ENCODE measurements around the gene RIC8A. TPM values are rescaled to one million over a fixed set of nuclear protein-coding genes. Genes with fewer than 3 reads are reported as not detected.

Gene RIC8A
- total RNA-seq, 4 donors from 2014 or later, result 60.6 to 104 (median 77.6) TPM

DNA sequence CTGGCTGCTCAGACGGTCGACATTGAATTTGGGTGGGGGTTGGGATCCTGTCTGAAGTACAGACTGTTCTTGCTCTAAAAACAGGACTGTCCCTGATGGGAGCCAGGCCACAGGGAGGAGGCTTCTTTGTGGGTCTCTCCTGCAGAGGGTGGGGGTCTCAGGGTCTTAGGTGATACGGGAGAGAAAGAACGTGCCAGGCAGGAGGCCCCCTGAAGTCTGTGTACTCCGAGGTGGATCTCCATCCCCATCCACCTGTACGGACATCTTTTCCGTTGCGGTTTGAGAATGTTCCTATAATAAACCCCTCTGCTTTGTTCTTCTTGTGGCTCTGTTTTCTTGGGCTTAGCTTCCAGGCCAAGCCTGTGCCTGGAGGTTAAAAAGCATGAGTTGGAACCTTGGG, 45.2 kb downstream of the RIC8A start:
- no peak for ATAC-seq (ENCODE audit: low FRiP score)
- DNase-seq (ENCODE audit: low spot score), result no peak
- TF ChIP-seq, protein P1, sequence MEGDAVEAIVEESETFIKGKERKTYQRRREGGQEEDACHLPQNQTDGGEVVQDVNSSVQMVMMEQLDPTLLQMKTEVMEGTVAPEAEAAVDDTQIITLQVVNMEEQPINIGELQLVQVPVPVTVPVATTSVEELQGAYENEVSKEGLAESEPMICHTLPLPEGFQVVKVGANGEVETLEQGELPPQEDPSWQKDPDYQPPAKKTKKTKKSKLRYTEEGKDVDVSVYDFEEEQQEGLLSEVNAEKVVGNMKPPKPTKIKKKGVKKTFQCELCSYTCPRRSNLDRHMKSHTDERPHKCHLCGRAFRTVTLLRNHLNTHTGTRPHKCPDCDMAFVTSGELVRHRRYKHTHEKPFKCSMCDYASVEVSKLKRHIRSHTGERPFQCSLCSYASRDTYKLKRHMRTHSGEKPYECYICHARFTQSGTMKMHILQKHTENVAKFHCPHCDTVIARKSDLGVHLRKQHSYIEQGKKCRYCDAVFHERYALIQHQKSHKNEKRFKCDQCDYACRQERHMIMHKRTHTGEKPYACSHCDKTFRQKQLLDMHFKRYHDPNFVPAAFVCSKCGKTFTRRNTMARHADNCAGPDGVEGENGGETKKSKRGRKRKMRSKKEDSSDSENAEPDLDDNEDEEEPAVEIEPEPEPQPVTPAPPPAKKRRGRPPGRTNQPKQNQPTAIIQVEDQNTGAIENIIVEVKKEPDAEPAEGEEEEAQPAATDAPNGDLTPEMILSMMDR (IDR thresholded peaks at IDR 0.05), result no peak

DNA sequence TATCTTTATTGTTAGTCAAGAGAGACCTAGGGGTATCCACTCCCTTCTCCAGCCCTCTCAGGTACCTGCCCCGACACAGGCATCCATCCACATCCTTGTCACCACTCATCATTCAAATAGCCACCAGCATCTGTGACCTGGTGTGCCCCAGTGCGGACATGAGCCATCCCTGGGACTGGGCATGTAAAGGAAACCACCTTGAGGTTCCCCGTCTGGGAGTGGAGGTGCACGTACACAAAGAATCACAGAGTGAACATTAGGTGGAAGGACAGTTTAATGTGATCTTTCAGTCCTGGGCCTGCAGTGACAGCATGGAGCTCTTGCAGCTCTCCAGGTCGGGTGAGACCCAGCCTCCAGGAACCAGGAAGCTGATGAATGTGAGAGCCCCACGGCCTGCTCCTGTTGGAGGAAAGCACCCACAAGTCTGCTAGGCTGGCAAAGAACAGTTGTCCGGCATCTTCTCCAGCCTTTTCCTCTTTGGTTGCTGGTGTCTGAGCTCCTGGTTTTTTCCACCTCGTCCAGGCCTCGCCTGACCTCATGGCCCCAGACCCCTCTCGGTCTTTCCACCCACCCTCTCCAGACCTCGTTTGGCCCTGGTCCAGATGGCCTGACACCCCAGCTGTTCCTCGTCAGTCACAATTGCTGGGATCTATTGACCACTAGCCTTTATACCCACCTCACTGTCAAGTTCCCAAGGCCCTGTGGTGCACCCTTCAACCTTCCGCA, 45.8 kb downstream of the RIC8A start:
- ATAC-seq (ENCODE audit: low FRiP score) (no peak), DNase-seq (ENCODE audit: low spot score) (no peak)
- TF ChIP-seq, protein P1 (IDR thresholded peaks at IDR 0.05), result no peak

DNA sequence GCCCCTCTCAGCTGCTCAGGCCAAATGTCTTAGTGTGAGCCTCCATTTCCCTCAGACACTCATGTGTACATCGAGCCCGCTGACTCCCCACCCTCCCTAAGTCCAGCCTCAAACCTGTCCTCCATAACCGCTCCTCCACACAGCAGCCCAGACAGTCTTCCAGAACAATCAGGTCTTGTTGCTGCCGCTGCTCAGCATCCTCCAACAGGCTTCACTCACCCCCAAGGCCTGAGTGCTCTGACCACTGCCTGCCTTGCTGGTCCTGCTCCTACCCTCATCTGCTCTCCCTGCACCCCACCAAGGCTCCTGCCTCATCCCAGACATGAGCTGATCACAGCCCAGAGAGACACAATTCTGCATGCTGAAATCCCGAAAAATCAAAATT, 46.4 kb downstream of the RIC8A start:
- ATAC-seq (ENCODE audit: low FRiP score) (no peak), DNase-seq (ENCODE audit: low spot score) (no peak)
- TF ChIP-seq, protein P1 (IDR thresholded peaks at IDR 0.05), result no peak

DNA sequence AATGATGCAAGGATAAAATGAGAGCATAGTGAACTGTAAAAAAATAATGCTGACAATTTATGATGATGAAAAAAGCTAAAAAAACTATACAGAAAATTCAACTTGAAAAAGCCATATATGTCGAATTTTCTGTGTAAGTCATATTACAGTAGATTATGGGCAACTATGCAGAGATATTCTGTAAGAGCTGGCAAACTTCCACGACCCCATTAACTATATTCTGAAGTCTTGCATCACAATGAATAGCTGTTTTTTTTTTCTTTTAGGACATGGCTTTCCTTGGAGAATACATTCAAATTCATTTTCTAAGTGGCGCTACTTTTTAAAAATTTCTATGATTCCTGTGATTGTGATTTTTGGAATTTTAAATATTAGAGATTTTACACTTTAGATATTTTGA, 47.7 kb downstream of the RIC8A start:
- DNase-seq (ENCODE audit: low spot score), result no peak
- no peak for ATAC-seq (ENCODE audit: low FRiP score)
- TF ChIP-seq, protein P1 (IDR thresholded peaks at IDR 0.05), result no peak

DNA sequence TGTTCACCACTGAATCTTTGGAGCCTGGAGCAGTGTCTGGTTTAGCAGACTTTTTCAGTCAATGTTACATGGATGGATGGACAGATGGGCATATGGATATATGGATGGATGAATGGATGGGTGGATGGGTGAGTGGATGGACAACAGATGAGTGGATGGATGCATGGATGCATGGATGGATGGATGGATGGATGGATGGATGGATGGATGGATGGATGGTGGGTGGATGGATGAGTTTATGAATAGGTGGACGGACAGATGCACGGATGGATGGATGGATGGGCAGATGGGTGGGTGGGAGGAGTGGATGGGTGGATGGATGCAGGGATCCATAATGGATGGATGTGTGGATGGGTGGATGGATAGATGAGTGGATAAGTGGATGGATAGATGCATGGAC, 48.3 kb downstream of the RIC8A start:
- TF ChIP-seq, protein P1 (IDR thresholded peaks at IDR 0.05), result no peak
- DNase-seq (ENCODE audit: low spot score), result no peak
- ATAC-seq (ENCODE audit: low FRiP score), result no peak

DNA sequence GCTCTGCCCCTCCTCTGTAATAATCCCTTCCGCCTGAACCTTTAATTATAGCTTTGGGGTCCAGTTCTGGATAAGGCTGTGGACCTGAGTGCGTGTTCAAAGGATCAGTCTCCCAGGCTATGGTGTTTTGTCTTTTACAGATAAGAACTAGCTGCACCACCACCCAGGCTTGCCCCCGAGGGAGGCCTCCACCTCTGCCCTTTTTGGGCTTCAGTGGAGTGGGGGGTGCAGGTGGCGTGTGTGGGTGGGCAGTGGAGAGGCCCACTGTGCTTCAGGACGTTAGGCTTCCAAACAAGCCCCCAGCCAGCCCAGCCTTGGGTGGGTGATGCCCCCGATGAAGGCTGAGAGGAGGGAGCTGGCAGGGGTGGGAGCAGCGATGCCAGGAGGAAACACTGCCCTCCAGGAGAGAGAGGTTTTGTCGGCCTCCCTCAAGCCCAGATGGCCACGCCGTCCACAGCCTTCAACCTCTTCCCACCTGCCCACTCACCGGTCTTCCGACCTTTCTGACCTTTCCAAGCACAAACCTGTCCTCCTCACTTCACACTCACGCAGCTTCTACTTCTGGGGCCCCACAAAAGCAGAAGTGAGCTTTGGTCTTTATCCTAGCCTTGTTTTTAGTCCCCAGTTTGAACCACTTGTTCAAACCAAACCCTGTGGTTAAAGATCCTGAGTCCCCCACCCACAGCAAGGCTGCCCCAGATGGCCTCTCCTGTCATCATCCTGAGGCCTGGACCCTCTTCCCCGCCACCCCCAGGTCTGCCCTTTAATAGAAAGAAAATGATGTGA, 49.6 kb downstream of the RIC8A start:
- no peak for DNase-seq (ENCODE audit: low spot score)
- ATAC-seq (ENCODE audit: low FRiP score), result no peak
- TF ChIP-seq, protein P1 (IDR thresholded peaks at IDR 0.05), result no peak
